ENCODE measurements around the gene CACUL1.

- TF ChIP-seq, protein P1, sequence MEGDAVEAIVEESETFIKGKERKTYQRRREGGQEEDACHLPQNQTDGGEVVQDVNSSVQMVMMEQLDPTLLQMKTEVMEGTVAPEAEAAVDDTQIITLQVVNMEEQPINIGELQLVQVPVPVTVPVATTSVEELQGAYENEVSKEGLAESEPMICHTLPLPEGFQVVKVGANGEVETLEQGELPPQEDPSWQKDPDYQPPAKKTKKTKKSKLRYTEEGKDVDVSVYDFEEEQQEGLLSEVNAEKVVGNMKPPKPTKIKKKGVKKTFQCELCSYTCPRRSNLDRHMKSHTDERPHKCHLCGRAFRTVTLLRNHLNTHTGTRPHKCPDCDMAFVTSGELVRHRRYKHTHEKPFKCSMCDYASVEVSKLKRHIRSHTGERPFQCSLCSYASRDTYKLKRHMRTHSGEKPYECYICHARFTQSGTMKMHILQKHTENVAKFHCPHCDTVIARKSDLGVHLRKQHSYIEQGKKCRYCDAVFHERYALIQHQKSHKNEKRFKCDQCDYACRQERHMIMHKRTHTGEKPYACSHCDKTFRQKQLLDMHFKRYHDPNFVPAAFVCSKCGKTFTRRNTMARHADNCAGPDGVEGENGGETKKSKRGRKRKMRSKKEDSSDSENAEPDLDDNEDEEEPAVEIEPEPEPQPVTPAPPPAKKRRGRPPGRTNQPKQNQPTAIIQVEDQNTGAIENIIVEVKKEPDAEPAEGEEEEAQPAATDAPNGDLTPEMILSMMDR (IDR thresholded peaks at IDR 0.05; ENCODE audit: insufficient read depth, low read depth, low read length): no peak
- TF ChIP-seq EZH2 (IDR thresholded peaks at IDR 0.05; ENCODE audit: insufficient read depth, low read length): no peak
Measured at GRCh38 chr10:118670472-118671124, 84.2 kb downstream of the CACUL1 start.

Data from astrocyte (in vitro differentiated cells and primary cell).